ENCODE data around the gene B3GNT8. TPM values are rescaled to one million over a fixed set of nuclear protein-coding genes. Genes with fewer than 3 reads are reported as not detected.

Gene B3GNT8
- total and polyA plus RNA-seq, 2 of the 8 experiments (the other 6 are each of a cell fraction or from before 2014, with no cell fraction given), result 0.67 to 0.86 TPM

DNA sequence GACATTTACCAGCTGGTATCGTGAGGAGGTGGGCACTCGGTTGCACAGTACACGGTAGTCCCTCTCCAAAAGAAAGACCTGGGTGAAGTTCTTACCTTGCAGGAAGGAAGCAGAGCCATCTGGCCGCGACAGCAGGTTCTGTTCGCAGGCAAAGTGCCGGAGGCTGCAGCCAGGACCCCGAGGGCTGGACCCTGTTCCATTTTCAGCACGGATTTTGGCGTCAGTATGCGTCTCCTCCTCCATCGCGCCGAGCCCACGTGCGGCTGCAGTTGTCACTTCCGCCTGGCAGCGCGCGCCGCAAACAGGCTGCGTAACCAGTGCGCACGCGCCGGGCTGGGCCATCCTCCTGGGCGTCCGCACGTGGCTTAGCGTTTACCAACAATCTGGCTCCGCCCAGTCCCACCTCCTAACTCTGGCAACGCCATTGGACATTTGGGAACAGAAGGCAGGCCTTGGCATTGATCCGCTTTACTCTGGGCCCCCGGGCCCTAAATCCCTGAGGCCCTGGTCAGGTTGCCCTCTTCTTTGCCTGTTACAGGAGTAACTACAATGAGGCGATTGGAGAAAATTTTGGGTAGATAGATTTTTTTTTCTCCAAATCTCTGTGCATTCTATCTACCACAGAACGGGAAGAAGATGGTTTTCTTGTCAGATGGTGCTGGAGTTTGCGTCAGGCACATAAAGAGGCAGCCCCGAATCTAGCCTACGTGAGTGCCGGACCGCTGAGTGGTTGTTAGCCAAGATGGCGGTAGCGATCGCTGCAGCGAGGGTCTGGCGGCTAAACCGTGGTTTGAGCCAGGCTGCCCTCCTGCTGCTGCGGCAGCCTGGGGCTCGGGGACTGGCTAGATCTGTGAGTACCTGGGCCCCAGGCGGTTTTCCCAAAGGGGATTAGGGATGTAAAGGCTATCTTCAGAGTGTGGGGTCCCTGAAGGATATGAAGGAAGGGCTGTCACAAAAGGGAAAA, 29.8 kb downstream of the B3GNT8 start, which contains the start of the genes BCKDHA and EXOSC5 (continued):
- TF ChIP-seq HDAC2 (IDR thresholded peaks at IDR 0.05; ENCODE audit: borderline replicate concordance in 1 of 2, low read depth in 2 of 2, low read length in 2 of 2) (peak in 1 of 2 experiments; percentile 97; a peak in 2 of 4 replicates), CHD2 (IDR thresholded peaks at IDR 0.05; ENCODE audit: low read length) (no peak), RFX5 (IDR thresholded peaks at IDR 0.05; ENCODE audit: borderline replicate concordance, low read depth, low read length) (no peak), CBX5 (IDR thresholded peaks at IDR 0.05; ENCODE audit: low read depth, low read length) (no peak), KDM5A (IDR thresholded peaks at IDR 0.05; ENCODE audit: low read length) (peak; percentile 66), SUZ12 (IDR thresholded peaks at IDR 0.05; ENCODE audit: low read length) (no peak), GTF2F1 (IDR thresholded peaks at IDR 0.05; ENCODE audit: borderline replicate concordance, low read depth, low read length) (no peak), RAD21 (IDR thresholded peaks at IDR 0.05 in 1 of 2, conservative IDR thresholded peaks at IDR 0.05 in 1 of 2; ENCODE audit: low read depth in 2 of 2, low read length in 2 of 2) (no peak), TCF12 (IDR thresholded peaks at IDR 0.05; ENCODE audit: low read depth, low read length) (no peak), TEAD4 (IDR thresholded peaks at IDR 0.05; ENCODE audit: low read depth, low read length) (no peak), SIX5 (IDR thresholded peaks at IDR 0.05; ENCODE audit: low read depth, low read length) (no peak), NRF1 (IDR thresholded peaks at IDR 0.05; ENCODE audit: low read depth, low read length) (peak; percentile 95), TBP (IDR thresholded peaks at IDR 0.05; ENCODE audit: low read depth, low read length) (peak; percentile 58), SAP30 (IDR thresholded peaks at IDR 0.05; ENCODE audit: insufficient read depth, insufficient replicate concordance, low read length) (peak; percentile 99), MAFK (IDR thresholded peaks at IDR 0.05; ENCODE audit: low read depth, low read length) (no peak), HDAC6 (IDR thresholded peaks at IDR 0.05; ENCODE audit: low read depth, low read length) (no peak), JUND (IDR thresholded peaks at IDR 0.05; ENCODE audit: low read length) (0 out of 2 replicates have a peak, but pooled peaks have one; percentile 11), EZH2 (IDR thresholded peaks at IDR 0.05; ENCODE audit: low read depth, low read length, severe bottlenecking) (no peak), BRCA1 (IDR thresholded peaks at IDR 0.05; ENCODE audit: low read depth, low read length) (no peak)
- TF ChIP-seq, protein P1, sequence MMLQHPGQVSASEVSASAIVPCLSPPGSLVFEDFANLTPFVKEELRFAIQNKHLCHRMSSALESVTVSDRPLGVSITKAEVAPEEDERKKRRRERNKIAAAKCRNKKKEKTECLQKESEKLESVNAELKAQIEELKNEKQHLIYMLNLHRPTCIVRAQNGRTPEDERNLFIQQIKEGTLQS (IDR thresholded peaks at IDR 0.05; ENCODE audit: insufficient read depth, low read depth, low read length), result peak; percentile 53; the same call in 1 of the 2 replicates
- TF ChIP-seq, protein P2, sequence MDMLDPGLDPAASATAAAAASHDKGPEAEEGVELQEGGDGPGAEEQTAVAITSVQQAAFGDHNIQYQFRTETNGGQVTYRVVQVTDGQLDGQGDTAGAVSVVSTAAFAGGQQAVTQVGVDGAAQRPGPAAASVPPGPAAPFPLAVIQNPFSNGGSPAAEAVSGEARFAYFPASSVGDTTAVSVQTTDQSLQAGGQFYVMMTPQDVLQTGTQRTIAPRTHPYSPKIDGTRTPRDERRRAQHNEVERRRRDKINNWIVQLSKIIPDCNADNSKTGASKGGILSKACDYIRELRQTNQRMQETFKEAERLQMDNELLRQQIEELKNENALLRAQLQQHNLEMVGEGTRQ (IDR thresholded peaks at IDR 0.05; ENCODE audit: low read length), result peak; percentile 83

Measured in H1 (cell line).